ENCODE data around the gene ACACA.

GRCh38 chr17:37261286-37261685, 145.3 kb downstream of the ACACA start:
- TF ChIP-seq POLR2A (IDR thresholded peaks at IDR 0.05) (no peak), CTCF (IDR thresholded peaks at IDR 0.05) (no peak)

Measured in adrenal gland (tissue), 5 donors.